Measurements from ENCODE around the gene BIN1.

GRCh38 chr2:127011796-127012195 is 95.2 kb downstream of the BIN1 start:
- TF ChIP-seq CTCF (optimal IDR thresholded peaks at IDR 0.05 in 1 of 3, IDR thresholded peaks at IDR 0.05 in 1 of 3, conservative IDR thresholded peaks at IDR 0.05 in 1 of 3; ENCODE audit: extremely low read depth in 1 of 3, insufficient read depth in 2 of 3, low read length in 3 of 3), result no peak
- no peak for TF ChIP-seq EZH2 (IDR thresholded peaks at IDR 0.05; ENCODE audit: low read length)
